H9 (cell line): ENCODE measurements around the gene CDH23. TPM values are rescaled to one million over a fixed set of nuclear protein-coding genes. Genes with fewer than 3 reads are reported as not detected.

ENCODE experiments used
- DNase-seq: peaks from one replicate; pipeline ENCODE4 v3.0.0-alpha.2; 2017
- H2AFZ ChIP-seq: one replicate; pipeline ENCODE4 v1.6.1; 2013; ENCODE audit warnings: mild to moderate bottlenecking, low read length, control low read depth, moderate library complexity
- H2AK5ac ChIP-seq: 2 replicates; pipeline ENCODE4 v1.6.1; 2013; ENCODE audit warnings: low read length, control low read depth, mixed read lengths; ENCODE audit not compliant: insufficient read length
- H2BK120ac ChIP-seq: one replicate; pipeline ENCODE4 v1.6.1; 2013; ENCODE audit warnings: low read depth, mild to moderate bottlenecking, low read length, control low read depth, inconsistent platforms; ENCODE audit not compliant: poor library complexity, severe bottlenecking
- H2BK12ac ChIP-seq: 2 replicates; pipeline ENCODE4 v1.6.1; 2013; ENCODE audit warnings: low read length, control low read depth, mixed read lengths, low read depth; ENCODE audit not compliant: insufficient read length
- H2BK15ac ChIP-seq: 2 replicates; pipeline ENCODE4 v1.6.1; 2013; ENCODE audit warnings: low read depth, low read length, control low read depth
- H2BK20ac ChIP-seq: one replicate; pipeline ENCODE4 v1.6.1; 2013; ENCODE audit warnings: low read depth, mild to moderate bottlenecking, low read length, control low read depth, inconsistent platforms; ENCODE audit not compliant: poor library complexity, severe bottlenecking
- H2BK5ac ChIP-seq: 2 replicates; pipeline ENCODE4 v1.6.1; 2013; ENCODE audit warnings: low read length, control low read depth, mixed read lengths; ENCODE audit not compliant: insufficient read length
- H3K14ac ChIP-seq: 2 replicates; pipeline ENCODE4 v1.6.1; 2013; ENCODE audit warnings: low read length, control low read depth; ENCODE audit not compliant: insufficient read depth
- H3K18ac ChIP-seq: 2 replicates; pipeline ENCODE4 v1.6.1; 2013; ENCODE audit warnings: low read depth, mild to moderate bottlenecking, mixed read lengths, low read length, control low read depth; ENCODE audit not compliant: insufficient read length
- H3K23ac ChIP-seq: 2 replicates; pipeline ENCODE4 v1.6.1; 2013; ENCODE audit warnings: low read length, control low read depth, mixed read lengths, low read depth; ENCODE audit not compliant: insufficient read length
- H3K23me2 ChIP-seq: 2 replicates; pipeline ENCODE4 v1.6.1; 2013; ENCODE audit warnings: low read depth, mild to moderate bottlenecking, mixed read lengths, low read length, control low read depth; ENCODE audit not compliant: insufficient read length, poor library complexity, severe bottlenecking
- H3K27ac ChIP-seq: 2 replicates; pipeline ENCODE4 v1.5.1; 2013; ENCODE audit warnings: low read length, control low read depth, mixed read lengths, low read depth; ENCODE audit not compliant: insufficient read length
- H3K27me3 ChIP-seq: 2 replicates; pipeline ENCODE4 v1.6.1; 2013; ENCODE audit warnings: low read length, control low read depth, inconsistent platforms; ENCODE audit not compliant: insufficient read depth
- H3K4ac ChIP-seq: 2 replicates; pipeline ENCODE4 v1.6.1; 2013; ENCODE audit warnings: low read depth, mild to moderate bottlenecking, control low read depth, inconsistent platforms, low read length, moderate library complexity
- H3K4me1 ChIP-seq: 2 replicates; pipeline ENCODE4 v1.6.1; 2013; ENCODE audit warnings: low read length, control low read depth, inconsistent platforms; ENCODE audit not compliant: insufficient read depth
- H3K4me2 ChIP-seq: 2 replicates; pipeline ENCODE4 v1.6.1; 2013; ENCODE audit warnings: low read length, control low read depth, mixed read lengths; ENCODE audit not compliant: insufficient read length, insufficient read depth
- H3K56ac ChIP-seq: 2 replicates; pipeline ENCODE4 v1.6.1; 2013; ENCODE audit warnings: low read depth, mild to moderate bottlenecking, mixed read lengths, low read length, control low read depth; ENCODE audit not compliant: insufficient read length
- H3K79me1 ChIP-seq: 2 replicates; pipeline ENCODE4 v1.6.1; 2013; ENCODE audit warnings: low read depth, mild to moderate bottlenecking, moderate library complexity, low read length, control low read depth, inconsistent platforms; ENCODE audit not compliant: insufficient read depth, poor library complexity, severe bottlenecking
- H3K79me2 ChIP-seq: 2 replicates; pipeline ENCODE4 v1.6.1; 2013; ENCODE audit warnings: low read length, control low read depth, inconsistent platforms; ENCODE audit not compliant: insufficient read depth
- H3K9ac ChIP-seq: 2 replicates; pipeline ENCODE4 v1.6.1; 2013; ENCODE audit warnings: low read length, control low read depth, mixed read lengths; ENCODE audit not compliant: insufficient read length; ENCODE audit errors: extremely low read depth
- H3K9me3 ChIP-seq: one replicate; pipeline ENCODE4 v1.6.1; 2013; ENCODE audit warnings: low read depth, low read length, inconsistent platforms; ENCODE audit not compliant: control insufficient read depth
- H3T11ph ChIP-seq: one replicate; pipeline ENCODE4 v1.6.1; 2013; ENCODE audit warnings: mild to moderate bottlenecking, low read length, control low read depth, inconsistent platforms
- H4K20me1 ChIP-seq: one replicate; pipeline ENCODE4 v1.6.1; 2013; ENCODE audit not compliant: control insufficient read depth, insufficient read length, insufficient read depth
- H4K5ac ChIP-seq: 2 replicates; pipeline ENCODE4 v1.6.1; 2013; ENCODE audit warnings: low read depth, mild to moderate bottlenecking, mixed read lengths, low read length, control low read depth; ENCODE audit not compliant: insufficient read length
- H4K8ac ChIP-seq: replicated peaks from 2 replicates; pipeline ENCODE4 v1.6.1; 2013; ENCODE audit warnings: low read length, control low read depth, mixed read lengths, low read depth; ENCODE audit not compliant: insufficient read length
- H4K91ac ChIP-seq: 2 replicates; pipeline ENCODE4 v1.6.1; 2013; ENCODE audit warnings: low read depth, mild to moderate bottlenecking, moderate library complexity, mixed read lengths, low read length, control low read depth; ENCODE audit not compliant: insufficient read length
- H3K27ac Mint-ChIP-seq, 3 experiments: 2 replicates in 2 of 3; 3 replicates in 1 of 3; pipeline ENCODE4 v1.8.0; 2020 to 2021; ENCODE audit warnings: mixed read lengths in 3 of 3, mild to moderate bottlenecking in 1 of 3, moderate library complexity in 1 of 3
- H3K27me3 Mint-ChIP-seq: 2 replicates; pipeline ENCODE4 v1.8.0; 2021; ENCODE audit warnings: low read depth, mild to moderate bottlenecking, moderate library complexity, mixed read lengths
- H3K36me3 Mint-ChIP-seq, 3 experiments: 2 replicates in 2 of 3; 3 replicates in 1 of 3; pipeline ENCODE4 v1.8.0; 2020 to 2021; ENCODE audit warnings: low read depth in 3 of 3, mixed read lengths in 3 of 3; ENCODE audit not compliant: insufficient read depth in 1 of 3
- H3K4me1 Mint-ChIP-seq, 2 experiments: 2 replicates each; pipeline ENCODE4 v1.8.0; 2020; ENCODE audit warnings: mixed read lengths in 2 of 2
- H3K4me3 Mint-ChIP-seq, 2 experiments: 2 replicates in 1 of 2; 3 replicates in 1 of 2; pipeline ENCODE4 v1.8.0; 2020 to 2021; ENCODE audit warnings: mild to moderate bottlenecking in 2 of 2, mixed read lengths in 2 of 2, moderate library complexity in 1 of 2
- H3K9me3 Mint-ChIP-seq, 2 experiments: 2 replicates in 1 of 2; 3 replicates in 1 of 2; pipeline ENCODE4 v1.8.0; 2020; ENCODE audit warnings: mild to moderate bottlenecking in 2 of 2, mixed read lengths in 2 of 2, moderate library complexity in 1 of 2
- CTCF ChIP-seq: fragments of 200-600 bp; sonication (generic); conservative IDR thresholded peaks from 3 replicates; pipeline ENCODE4 v1.8.0; 2021; ENCODE audit warnings: antibody characterized with exemption, mild to moderate bottlenecking
- total RNA-seq: library from RNA; stranded (reverse); gene quantifications from 2 replicates; pipeline ENCODE4 v1.2.1, GENCODE V29; 2021

Gene CDH23
- total RNA-seq, 1 experiment from 2014 or later = 2.1 TPM

- no peak overlapping the region for H2BK12ac ChIP-seq
- peaks cover 7 to 11% of the 10 kb centered on the region in 2 experiments for H3K9me3 Mint-ChIP-seq
- H2BK15ac ChIP-seq = no peak overlapping the region
- H3K9ac ChIP-seq = no peak overlapping the region
- H3K4me1 ChIP-seq = no peaks in the 10 kb centered on the region
- H3K36me3 Mint-ChIP-seq = peaks cover 2 to 15% (median 3%) of the 10 kb centered on the region in 3 experiments; a peak in 4 of 7 replicates
- H3K56ac ChIP-seq = no peak overlapping the region
- peaks cover 9% of the 10 kb centered on the region in 2 experiments for H3K4me1 Mint-ChIP-seq
- H2AK5ac ChIP-seq = no peak overlapping the region
- H3K18ac ChIP-seq = no peak overlapping the region
- H3T11ph ChIP-seq = no peak overlapping the region
- no peak overlapping the region for H3K14ac ChIP-seq
- H3K4me3 Mint-ChIP-seq = no peak overlapping the region
- no peak overlapping the region for H3K4ac ChIP-seq
- no peak overlapping the region for H4K8ac ChIP-seq
- H3K9me3 ChIP-seq = no peaks in the 10 kb centered on the region
- H3K23me2 ChIP-seq = no peaks in the 10 kb centered on the region
- H4K20me1 ChIP-seq = no peaks in the 10 kb centered on the region
- DNase-seq = no peak
- H2BK120ac ChIP-seq = no peak overlapping the region
- H3K4me2 ChIP-seq = no peak overlapping the region
- H3K23ac ChIP-seq = no peak overlapping the region
- H3K27ac Mint-ChIP-seq = no peak overlapping the region
- TF ChIP-seq CTCF = no peak
- no peak overlapping the region for H4K5ac ChIP-seq
- H2BK5ac ChIP-seq = no peak overlapping the region
- no peak overlapping the region for H2AFZ ChIP-seq
- H3K79me2 ChIP-seq = no peaks in the 10 kb centered on the region
- H3K27me3 Mint-ChIP-seq = peaks cover 11% of the 10 kb centered on the region
- no peaks in the 10 kb centered on the region for H3K27me3 ChIP-seq
- H3K79me1 ChIP-seq = no peaks in the 10 kb centered on the region
- H3K27ac ChIP-seq = no peak overlapping the region
- no peak overlapping the region for H4K91ac ChIP-seq
- H2BK20ac ChIP-seq = no peak overlapping the region
Measured at GRCh38 chr10:71413581-71413980, 16.9 kb downstream of the CDH23 start.
